Stimulated activated CD4-positive, alpha-beta T cell treated with anti-CD3 and anti-CD28 coated beads, Interleukin-12 subunit alpha, Interleukin-12 subunit beta, amount 100 ng/mL, for 24 hours (primary cell): ENCODE data around the gene TPRN.

Experiments used
- DNase-seq, 2 experiments: peaks; one replicate each; pipeline ENCODE4 v3.0.0-alpha.2; 2020; ENCODE audit warnings: low read depth in 2 of 2

The TPRN gene

GRCh38 chr9:137173796-137174664, 26.5 kb downstream of the TPRN start:
- DNase-seq = no peak

- DNase-seq = no peak
These were observed 27.4 kb downstream of the TPRN start for GRCh38 chr9:137172901-137173795.

- no peak for DNase-seq
These were observed 29.2 kb downstream of the TPRN start for GRCh38 chr9:137171149-137171900.

- DNase-seq = no peak
These were observed 29.9 kb downstream of the TPRN start for GRCh38 chr9:137170486-137171148.

- no peak for DNase-seq
These were observed 30.6 kb downstream of the TPRN start, which contains the start of gene LRRC26 for GRCh38 chr9:137169896-137170358. LRRC26 (minus strand) TSS chr9:137170051; CDS start chr9:137169943, 108 bp downstream.

- DNase-seq = no peak
These were observed 31.4 kb downstream of the TPRN start for GRCh38 chr9:137168904-137169856.

GRCh38 chr9:137168573-137168903, 32.0 kb downstream of the TPRN start:
- no peak for DNase-seq

- no peak for DNase-seq
These were observed 32.6 kb downstream of the TPRN start for GRCh38 chr9:137167747-137168572.

- no peak for DNase-seq
These were observed 33.2 kb downstream of the TPRN start for GRCh38 chr9:137167277-137167746.

GRCh38 chr9:137166380-137167229, 33.9 kb downstream of the TPRN start:
- DNase-seq = no peak

- no peak for DNase-seq
These were observed 35.2 kb downstream of the TPRN start for GRCh38 chr9:137165250-137165836.

- DNase-seq = no peak
These were observed 35.9 kb downstream of the TPRN start for GRCh38 chr9:137164370-137165249.

- DNase-seq = no peak
These were observed 36.7 kb downstream of the TPRN start for GRCh38 chr9:137163805-137164204.

- DNase-seq = no peak
These were observed 37.2 kb downstream of the TPRN start for GRCh38 chr9:137163365-137163715.

GRCh38 chr9:137162505-137163364, 37.8 kb downstream of the TPRN start:
- no peak for DNase-seq
